ENCODE measurements around the gene KCNJ15.

KCNJ15 gene

DNA sequence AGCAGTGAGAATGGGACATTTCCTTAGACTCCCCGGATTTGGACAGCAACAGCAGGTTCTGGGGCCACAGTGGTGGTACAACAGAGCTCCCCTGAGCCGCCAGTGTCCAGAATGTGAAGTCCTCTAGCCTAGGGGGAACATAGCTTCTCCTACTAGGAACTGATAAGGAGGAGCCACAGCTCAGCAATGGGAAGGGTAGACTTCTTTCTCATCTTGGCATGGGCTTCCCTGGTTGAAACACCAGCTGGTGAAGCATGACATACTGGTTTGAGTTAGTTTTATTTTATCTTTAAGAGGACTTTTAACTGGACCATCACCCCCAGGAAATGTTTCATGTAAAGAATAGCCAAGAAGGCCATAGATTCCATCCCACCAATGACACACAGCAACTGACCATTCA is 68.4 kb downstream of the KCNJ15 start:
- no peak for DNase-seq

DNA sequence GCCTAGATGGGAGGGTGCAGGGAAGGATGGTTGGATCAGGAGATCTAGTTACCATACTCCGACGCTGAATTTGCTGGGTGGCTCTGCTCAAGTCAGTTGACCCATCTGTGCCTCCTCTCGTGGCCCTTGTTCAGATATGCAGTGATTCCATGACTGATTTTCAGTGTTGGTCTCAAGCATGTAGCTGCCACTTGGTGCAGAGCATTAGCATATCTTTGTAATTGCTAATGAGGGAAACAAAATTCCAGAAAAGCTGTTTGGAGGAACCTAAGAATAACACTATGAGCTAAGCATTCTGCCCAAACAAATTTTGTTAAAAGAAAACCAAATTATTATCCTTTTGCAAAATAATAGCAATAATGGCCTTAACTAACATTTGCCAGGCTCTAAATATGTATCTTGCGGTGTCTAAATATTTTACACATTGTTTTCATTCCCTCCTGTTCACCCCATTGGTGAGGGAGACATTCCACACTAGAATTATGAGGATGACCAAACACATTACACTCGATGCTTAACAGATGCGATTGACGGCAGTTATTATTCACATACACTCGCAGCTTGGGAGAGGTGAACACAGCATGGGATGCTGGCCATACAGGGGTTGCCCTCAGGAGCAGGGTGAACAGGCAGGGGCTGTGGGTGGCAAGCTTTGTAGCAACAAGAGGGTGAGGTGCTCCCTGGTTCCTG is 69.1 kb downstream of the KCNJ15 start:
- DNase-seq, result no peak

DNA sequence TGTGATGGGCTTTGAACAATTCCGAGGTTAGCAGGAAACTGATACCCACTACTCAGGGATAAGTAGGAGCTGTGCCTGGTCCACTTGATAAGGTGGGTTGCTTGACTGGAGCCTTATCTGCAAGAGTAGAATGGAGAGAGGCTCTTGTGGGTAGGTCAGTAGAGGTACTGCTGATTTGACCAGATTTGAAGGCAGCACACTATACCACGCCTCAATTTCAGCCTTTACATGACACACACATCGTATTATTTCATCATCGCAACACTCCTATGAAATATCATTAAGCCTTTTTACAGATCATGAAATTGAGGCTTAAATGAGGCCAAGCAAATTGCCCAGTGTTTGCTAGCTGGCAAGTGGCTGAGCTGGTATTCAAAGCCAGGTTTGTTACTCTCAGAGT is 69.6 kb downstream of the KCNJ15 start:
- no peak for DNase-seq

DNA sequence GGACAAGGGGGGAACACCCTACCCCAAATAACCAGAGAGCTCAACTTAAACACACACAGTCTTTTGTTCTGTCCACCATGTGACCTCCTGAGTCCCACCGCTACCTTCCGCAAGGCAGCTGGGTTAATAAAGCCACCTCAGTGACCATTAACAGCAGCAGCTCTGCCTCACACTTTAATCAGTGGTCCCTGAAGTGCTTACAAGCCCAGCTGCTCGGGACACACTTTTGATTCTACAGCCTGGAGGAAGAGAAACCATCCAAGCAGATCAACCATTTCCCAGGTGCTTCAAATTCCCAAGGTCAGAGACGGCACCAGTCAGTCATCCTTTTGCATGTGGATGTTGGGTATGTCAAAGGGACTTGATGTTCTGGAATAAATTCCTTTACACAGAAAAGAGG is 70.1 kb downstream of the KCNJ15 start:
- DNase-seq, result no peak

DNA sequence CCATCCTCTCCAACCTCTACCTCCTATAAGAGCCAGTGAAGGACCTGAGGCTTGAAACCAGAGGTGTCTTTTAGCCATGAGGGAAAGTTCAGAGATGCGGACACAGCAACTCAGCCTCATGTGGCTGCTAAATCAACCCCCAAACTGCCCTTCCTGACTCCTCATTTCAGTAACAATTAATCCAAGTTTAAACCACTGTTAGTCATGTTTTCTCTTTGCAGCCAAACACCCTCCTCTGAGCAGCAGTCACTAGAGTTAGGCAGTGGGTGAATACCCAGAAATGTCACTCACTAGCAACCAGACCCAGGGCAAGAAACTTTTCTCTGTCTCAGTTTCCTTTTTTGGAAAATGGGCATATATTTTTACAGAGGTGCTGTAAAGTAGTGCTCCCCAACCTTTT is 71.2 kb downstream of the KCNJ15 start:
- no peak for DNase-seq

DNA sequence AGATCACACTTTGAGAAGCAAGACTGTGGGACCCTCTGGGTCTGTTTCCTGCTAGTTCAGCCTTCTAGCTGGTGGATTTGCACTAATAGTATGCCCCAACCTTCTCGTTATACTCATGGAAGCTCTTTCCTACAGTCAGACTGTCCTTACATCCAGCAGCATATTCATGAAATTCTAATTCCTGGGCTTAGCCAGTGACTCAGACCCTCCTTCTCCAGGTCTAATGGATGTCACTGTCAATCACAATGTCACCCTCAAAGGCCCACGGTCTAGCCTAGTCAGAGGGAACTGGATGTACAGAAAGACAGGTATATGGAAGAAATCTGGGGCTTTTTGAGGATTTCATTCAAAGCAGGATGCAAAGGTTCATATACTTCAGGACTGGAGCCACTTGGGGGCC is 72.4 kb downstream of the KCNJ15 start:
- DNase-seq, result no peak

DNA sequence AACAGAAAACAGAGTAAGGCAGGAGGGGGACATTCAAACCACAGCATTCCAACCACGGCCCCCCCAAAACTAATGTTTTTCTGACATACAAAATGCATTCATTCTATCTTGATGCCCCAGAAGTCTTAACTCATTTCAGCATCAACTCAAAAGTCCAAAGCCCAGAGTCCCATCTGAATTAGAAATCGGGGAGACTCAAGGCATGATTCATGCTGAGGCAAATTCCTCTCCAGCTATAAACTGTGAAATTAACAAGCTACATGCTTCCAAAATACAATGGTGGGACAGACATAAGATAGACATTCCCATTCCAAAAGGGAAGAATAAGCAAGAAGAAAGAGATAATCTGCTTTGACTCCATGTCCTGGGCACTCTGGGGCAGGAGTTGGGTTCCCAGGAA is 73.9 kb downstream of the KCNJ15 start:
- no peak for DNase-seq

DNA sequence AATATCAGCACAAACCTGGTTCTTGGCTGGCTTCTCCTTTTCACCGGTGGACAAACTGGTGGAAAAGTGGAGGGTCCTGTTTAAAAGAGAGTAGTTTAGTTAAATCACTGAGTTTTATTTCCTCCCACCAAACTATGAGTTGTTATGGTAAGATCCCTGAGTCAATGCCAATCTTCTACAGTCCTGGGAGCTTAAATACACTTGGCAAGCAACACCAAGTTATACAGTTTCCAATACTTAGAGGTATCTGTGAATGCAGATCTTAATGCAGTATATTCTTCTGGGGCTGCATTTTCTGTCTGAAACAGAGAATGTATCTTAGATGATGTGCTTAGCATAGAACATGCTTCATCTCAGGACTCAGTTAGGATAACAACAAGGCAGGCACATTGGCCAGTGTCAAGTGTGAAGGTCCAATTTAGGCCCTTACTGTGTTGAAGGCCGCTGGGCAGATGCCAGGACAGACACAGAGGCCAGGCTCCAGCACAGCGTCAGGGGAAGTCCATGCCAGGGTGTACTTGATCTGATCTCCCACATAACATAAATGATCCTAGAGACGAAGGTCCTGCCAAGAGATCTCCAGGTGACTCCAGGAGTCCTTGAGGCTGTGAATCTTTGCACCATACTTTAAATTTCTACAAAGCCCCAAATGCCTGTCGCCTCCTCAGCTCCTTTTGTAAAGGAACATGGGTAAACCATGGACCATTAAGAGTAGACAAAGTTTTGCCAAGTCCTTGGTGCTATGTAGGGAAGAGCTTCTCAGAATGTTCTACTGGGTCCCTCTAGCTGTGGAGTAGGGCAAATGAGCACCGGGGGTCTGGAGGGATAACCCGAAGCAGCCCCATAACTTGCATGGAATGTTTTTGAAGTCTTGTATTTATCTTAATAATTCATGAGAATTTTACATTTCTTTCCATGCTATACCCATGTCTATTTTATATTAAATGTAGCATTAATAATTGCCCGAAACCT is 76.8 kb downstream of the KCNJ15 start:
- no peak for DNase-seq

DNA sequence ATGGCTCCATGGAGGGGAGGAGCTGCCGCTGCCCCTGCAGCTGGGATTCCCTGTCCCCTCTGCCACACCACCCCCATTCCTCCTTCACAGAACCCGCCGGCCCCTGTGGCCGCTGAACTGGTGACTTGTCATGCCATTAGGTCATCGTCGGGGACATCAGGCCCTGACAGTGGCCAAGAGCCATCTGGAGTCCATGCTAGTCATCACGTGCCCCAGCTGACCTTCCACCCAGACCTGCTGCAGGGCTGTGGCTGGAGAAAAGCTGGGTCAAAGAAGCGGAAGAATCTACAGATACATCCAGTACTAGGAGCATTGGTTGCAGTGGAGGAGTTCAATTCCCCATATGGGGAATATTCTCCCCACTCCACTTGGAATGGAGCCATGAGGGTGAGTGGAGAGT is 78.1 kb downstream of the KCNJ15 start:
- peak in 3 of 56 donors; percentile 1 to 16 (median 4) for DNase-seq

DNA sequence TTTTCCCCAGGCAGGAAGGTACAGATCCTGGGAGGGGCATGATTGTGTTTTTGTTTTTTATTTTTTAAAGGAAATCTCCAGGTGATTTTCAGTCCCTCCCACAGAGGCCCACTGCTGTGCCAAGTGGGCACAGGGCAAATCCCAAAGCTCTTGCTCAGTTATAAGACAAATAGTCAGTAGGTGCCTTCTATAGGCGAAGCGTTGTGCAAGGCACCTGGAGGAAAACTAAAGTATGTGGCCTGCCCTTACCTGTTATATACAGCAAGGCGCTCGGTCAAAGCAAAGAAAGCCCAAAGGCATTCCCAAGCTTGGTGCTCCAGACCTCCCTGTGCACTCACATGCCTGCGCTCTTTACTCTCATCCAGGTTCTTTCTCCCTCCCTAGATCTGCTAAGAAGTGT is 81.0 kb downstream of the KCNJ15 start:
- no peak for DNase-seq

DNA sequence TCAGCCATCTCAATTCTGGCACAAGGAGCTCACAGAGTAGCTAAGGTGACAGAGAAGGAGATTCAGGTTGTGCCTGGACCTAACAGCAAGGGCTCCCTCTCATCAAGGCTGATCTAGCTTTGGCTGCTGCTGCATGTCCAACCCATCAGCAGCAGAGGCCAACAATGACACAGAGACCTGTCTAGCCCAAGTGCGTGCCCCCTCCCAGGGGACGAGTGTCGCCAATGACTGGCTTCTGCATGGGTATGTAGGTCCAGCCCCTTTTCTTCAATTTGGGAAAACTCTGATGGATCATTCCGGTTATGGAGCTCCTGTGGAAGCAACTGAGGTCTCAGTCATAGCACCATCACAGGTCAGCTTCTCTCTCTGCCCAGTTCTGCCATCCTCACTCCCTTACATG is 83.3 kb downstream of the KCNJ15 start:
- no peak for DNase-seq

DNA sequence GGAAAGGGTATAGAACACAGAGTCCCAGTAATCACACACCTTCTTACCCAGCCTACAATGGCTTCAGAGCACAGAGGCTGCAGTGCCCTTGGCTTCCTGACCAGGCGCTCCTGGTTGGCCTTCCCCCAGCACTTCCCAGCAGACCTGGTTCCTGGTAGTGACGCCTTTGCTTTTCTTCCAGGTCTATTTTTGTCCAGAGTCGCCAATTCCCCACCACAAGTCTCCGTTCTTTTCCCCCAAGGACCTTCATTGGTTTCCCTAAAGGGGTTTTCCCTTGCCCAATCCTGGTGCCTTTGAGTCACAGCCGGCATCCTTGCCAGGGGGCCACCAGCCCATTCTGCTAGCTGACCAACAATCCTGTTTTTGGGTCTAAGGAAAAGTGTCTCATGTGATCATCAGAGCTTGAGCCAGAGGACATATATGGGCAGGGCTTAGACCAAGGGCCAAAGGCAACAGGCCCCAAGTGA is 84.8 kb downstream of the KCNJ15 start:
- DNase-seq, result no peak

DNA sequence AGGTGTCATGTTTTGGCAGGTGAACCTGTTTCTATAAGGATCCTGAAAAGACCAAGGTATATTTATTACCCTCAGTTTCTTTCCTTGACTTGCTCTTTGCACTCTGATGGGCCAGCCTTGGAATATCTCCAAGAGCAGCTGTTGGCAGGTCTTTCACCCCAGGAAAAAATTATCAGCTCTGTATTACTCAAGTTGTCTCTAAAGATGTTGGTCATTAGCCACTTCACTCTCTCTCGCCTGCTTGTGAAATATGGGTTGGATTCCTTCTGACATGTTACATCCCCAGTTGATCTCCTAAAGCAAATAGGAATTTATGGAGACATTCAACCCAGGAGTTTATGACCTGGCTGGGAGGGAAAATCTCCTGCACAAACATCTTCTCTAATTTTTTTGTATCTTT is 85.9 kb downstream of the KCNJ15 start:
- DNase-seq, result no peak

DNA sequence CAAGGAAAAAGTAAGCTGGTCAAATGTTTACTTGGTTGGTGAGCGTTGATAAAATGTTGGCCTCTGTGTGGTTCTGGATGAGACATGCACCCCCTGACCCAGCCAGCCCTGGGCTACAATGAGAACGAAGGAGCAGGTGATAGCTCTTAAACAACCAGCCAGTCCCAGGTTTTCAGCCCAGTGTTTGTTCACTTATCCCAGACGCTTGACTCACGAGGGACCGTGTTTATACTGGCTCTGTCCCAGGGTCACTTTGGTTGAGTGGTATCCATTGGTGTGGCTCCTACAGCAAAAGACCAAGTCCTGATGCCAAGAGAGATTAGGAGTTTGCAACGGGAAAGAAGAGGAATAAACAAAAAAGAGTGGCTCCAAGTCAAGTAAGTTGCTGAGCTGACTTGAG is 86.9 kb downstream of the KCNJ15 start:
- no peak for DNase-seq

DNA sequence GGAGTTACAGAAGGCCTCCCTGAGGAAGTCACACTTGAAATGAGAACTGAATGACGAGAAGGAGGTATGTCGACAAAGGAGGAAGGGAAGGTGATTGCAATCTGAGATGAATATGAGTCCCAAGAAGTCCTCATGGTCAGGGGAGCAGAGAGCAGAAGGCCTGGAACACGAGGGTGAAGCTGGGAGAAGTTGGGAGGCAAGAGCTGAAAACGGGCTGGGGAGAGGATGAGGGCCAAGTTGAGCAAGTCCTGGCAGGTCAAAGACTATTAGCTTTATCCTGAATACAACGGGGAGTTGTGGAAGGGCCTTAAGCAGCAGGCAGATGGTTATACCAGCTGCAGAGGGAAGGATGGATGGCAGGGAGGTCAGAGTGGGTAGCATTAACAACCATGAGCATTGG is 89.5 kb downstream of the KCNJ15 start:
- no peak for DNase-seq

DNA sequence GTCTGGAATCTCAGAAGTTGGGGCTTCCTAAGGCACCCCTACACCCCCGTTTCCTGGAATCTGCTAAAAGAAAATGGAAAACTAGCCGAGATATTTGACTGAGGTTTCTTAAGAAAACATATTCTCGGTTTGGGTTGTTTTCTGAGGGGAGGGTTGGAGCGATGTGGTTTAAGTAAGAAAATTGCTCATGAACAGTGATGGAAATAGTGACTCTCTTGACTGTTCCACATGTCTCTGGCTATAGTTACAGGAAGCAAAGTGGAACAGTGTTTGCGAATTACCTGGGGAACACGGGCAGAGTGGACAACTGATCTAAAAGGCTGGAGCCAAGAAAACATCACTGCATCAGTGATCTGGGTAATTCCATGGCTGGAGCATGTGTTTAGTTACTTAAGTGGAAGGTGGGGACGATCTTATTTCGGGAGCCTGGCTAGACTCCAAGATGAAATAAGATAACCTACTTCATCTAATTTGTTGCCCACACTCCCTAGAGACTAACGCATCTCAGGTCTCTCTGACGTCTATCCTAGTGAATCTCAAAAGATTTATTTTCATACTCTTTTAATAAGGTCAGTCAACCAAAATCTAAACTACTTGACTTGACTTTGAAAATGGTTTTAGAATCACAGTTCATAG is 92.4 kb downstream of the KCNJ15 start:
- no peak for DNase-seq

DNA sequence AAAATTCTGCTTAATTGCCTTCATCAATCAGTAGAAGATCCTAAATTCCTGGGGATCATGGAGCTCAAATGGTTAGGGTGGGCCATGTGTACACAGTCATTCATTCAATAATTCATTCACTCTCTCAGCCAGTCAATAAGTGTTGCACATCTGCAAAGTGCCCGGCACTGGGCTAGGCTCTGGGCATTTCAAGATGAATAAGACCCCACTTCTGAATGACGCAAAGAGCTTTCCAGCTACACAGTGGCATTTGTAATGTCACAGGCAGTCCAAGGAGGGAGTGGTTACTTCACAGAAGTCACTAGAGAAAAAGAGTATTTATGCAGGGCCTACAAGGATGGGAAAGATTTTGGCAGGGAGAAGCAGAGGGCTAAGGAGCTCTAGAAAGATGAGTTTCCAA is 93.2 kb downstream of the KCNJ15 start:
- DNase-seq, result no peak

DNA sequence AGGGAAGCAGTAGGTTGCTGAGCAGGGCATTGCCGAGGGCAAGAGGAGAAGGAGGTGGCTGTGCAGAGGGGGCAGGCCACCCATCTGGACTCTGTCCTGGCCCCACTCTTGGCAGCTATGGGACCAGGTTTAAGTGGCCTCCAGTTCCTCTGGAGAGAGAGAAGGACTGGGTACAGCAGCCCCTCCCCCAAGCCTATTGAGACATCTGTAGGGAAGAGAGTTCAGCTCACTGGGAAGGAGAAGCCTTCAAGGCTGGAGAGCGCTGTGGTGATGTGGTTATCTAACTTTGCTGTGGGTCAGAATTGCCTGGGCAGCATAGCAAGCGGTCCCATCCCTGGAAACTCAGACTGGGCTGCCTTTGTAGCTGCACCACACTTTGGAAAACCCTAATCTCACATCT is 93.9 kb downstream of the KCNJ15 start:
- DNase-seq, result no peak

DNA sequence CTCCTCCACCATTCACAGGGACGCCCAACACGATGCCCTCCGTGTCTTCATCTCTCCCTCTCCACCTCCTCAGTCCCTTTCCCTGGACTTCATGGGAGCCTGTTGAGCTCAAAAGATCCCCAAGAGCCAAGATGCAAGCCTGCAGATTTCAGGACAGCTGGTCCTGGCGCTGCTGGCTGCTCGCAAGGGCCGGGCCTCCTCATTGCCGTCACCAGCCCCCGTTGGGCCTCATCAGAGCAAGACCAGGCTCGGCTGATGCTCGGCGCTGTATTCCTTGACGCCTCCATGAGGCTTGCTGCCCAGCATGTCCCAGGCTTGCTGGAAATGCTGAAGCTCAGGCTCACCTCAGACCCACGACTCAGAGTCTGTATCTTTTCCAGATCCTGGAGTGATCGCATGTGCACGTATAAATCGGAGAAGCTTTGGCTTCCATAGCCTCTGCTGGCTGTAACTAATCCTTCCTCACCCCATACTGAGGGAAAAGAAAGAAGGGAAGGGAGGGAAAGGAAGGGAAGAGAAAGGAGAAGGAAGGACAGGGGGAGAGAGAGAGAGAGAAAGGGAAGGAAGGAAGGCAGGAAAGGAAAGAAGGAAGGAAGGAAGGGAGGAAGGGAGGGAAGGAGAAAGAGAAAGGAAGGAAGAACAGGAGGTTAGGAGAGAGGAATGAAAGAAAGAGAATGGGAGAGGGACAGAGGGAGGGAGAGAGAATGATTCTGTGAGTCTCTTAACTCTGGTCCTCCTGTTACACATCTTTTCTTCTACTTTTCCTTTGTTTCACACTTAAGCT is 94.6 kb downstream of the KCNJ15 start:
- no peak for DNase-seq

DNA sequence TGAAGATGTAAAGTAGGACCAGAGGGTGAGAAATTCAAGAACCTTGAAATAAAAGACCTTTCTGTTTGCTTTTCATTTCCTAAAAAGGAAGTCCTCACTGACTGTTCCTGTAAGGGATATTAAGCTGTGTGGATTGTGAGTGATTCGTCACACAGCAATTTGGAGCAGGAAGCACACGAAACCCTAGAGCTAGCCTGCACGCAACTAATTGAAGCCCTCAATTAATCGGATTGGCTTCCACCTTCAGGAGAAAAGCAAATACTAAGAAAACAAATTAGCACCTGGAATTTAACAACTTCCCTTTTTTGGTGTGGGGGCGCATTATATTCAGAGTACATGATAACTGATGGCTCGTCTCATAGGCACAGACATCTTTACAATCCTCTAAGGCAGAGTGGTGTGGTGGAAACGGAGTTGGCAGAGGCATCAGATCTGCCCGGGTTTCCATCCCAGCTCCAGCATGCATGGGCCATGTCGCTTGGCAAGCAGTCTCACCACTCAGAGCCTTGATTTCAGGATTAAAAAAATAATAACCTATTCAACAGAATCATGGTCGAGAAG is 95.2 kb downstream of the KCNJ15 start:
- no peak for DNase-seq

All from amygdala (tissue), 56 donors.